GM19467 (cell line): Measurements from ENCODE around the gene CLCNKA.
"Not testable (repeated sequence)": the region's sequence is repeated elsewhere in the genome, so short reads cannot be mapped to it uniquely, and the experiment has no call there.

Source experiments
- ATAC-seq: cut with Tn5 transposase; IDR thresholded peaks from one replicate; pipeline ENCODE4 v1.9.1; 2021; ENCODE audit warnings: mild to moderate bottlenecking, moderate library complexity; ENCODE audit not compliant: unreplicated experiment

CLCNKA gene

DNA sequence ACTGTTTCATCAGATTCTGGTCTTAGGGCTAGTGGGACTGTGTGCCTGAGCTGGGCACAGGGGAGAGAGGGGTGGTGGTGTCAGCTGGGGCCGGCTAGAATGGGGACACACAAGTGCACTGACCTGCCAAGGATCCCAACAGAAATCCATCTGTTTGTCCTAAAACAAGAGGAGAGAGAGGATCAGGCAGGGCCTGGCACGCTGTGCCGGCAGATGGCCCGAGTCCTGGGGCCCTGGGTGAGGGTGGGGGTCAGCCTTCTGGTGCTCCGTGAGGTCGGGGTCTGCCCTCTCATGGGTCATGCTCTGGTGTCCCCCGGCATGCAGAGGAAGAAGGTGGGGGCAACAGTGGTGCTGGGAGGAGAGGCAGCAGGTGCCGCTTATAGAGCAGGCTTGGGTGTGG, 18.0 kb downstream of the CLCNKA start:
- ATAC-seq: not testable (repeated sequence)

DNA sequence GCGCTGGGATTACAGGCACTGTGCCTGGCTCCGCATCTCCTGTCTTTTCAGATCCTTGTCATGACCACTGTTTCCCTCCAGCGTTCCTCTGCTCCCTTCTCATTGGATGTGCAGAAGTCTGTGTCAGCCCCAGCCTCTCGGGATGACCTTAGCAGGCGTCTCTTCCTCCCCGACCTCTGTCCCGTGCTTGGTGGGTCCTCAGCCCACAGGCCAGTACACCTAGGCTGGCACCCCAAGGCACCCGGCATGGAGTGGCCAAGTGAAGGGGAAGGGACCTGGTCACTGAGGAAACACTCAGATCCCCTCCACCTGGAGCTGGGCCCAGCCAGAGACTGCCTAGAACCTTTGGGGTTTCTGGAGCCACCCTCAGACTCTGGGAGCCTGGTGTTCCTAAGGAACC, 19.4 kb downstream of the CLCNKA start:
- ATAC-seq: no peak

DNA sequence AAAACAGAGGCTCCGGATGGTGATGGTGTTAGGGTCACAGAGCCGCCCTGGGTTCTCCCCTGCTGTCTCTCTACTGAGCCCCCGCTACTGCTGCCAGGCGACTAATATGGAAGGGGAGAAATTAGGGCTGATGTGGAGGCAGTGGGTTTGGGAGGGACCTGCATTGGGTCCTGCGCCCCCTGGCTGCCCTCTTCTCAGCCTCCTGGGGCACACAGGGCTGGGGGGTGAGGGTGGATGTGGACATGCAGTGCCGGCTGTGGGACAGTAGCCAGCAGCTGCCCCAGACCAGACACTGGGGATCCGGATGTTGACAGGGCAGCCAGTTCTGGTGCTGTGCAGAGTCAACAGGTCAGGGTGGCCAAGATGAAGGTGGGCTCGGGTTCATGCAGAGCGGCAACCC, 20.3 kb downstream of the CLCNKA start:
- ATAC-seq: no peak

DNA sequence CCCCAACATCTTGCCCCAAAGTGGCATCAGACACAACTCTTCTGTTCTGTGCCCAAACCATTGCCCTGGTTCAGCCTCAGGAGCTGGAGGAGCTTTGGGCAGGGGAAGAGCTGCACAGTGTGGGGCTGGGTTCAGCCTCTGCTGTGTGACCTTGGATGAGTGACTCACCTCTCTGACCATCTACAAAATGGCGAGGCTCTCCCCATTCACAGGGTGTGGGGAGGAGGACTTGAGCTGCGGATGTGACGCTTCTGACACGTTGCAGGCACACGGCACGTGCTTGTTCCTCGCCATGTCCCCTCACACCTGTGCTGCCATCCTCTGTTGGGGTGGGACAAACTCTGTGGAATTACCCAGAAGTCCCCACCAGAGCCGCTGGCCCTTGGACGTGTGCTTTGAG, 20.8 kb downstream of the CLCNKA start:
- ATAC-seq: not testable (repeated sequence)

DNA sequence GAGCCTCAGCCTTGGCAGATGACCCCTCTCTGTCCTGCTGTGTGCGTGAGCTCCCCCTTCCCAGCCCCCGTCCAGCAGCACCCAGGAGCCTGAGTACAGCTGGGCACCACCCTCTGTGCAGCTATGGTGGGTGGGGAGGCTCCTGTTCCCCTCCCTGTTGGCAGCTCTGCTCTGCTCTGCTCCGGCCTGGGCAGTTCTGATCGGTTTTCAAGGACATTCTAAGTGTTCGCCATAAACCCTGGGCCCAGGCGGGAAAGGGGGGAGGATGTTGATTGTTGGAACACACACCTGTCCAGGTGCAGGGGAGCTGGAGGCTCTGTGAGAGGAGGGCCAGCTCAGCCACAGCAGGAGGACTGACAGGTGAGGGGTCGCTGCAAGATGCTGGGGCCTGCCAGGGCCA, 21.7 kb downstream of the CLCNKA start, which contains the start of gene CLCNKB:
Gene CLCNKB, plus strand, starts transcription at position 262 of the 400 bp plus-strand sequence. CDS start 711 bp downstream, outside the sequence.
- ATAC-seq: no peak

DNA sequence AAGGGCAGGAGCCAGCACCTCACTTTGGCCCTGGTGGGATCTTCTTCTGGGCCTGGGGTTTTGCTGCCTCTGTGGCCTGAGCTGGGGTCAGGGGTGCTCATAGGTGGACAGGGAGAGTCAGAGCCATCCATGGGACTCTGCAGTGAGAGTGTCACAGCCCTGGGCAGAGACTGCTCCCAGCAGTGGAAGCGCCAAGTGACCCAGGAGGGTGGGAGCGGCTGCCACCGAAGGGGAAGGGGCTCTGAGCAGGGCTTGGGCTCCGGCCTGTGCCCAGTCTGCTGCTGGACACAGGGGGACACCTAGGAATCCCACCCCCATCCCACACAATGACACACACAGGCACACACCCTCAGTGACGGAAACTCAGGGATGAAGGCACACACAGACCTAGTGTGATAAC, 22.1 kb downstream of the CLCNKA start:
- no peak for ATAC-seq

DNA sequence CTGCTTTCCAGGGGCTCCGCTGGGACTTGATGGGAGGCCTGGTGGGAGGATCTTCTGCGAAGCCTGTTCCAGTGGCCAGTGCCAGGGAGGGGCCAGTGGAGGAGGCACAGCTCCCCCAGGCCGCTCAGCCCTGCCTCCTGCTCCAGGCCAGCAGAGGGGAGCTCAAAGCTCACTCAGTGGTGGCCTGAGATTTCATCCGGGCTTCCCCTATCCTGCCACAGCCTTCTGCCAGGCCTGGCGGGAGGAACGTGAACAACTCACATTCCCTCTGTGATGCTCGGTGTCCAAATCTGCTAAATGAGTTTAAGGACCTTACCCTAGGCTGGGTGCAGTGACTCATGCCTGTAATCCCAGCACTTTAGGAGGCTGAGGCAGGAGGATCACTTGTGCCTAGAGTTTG, 25.0 kb downstream of the CLCNKA start:
- no peak for ATAC-seq

DNA sequence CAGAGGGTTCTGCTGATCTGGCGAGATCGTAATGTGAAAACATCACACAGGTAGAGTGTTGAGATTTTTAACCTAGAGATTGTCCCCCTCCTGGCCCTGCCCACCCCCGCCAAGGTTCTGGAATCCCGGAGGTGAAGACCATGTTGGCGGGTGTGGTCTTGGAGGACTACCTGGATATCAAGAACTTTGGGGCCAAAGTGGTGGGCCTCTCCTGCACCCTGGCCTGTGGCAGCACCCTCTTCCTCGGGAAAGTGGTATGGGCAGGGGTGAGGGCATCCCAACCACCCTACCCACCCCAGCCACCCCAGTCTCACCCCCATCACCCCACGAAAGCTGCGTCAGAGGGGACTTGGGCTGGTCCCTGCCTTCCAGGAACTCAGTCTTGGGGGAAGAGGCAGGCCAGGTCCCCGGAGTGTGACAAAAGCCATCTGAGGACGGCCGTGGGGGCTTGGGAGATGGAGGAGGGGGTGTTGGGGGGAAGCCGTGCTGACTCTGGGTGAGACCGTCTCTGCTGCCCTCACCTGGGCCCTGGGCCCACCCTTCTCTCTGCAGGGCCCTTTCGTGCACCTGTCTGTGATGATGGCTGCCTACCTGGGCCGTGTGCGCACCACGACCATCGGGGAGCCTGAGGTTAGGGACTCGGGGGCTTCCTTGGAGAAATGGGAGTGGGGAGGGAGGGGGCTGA, 26.1 kb downstream of the CLCNKA start:
- ATAC-seq: no peak

DNA sequence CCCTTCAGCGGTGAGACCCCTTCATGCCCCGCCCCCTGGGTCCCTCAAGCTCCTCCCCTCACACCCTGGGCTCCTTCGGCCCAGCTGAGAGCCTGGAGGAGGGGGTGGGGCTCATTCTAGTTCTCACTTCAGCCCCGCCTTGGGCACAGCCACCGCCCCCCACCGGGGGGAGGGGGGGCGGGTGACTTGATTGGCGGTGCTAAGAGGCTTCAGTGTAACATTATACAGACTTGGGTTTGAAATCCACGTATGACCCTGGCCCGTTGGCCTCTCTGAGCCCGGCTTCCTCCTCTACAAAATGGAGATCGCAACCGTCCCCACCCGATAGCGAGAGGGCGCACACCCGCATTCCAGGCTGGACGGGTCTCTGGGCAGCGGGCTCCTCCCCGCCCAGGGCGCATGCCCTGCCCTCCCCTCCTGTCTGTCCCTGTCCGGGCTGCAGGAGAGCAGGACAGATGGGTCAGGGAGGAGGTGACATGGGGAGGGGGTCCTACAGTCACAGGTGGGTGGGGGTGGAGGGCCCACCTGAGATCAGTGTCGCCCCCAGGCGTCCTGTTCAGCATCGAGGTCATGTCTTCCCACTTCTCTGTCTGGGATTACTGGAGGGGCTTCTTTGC, 26.8 kb downstream of the CLCNKA start:
- ATAC-seq: no peak

DNA sequence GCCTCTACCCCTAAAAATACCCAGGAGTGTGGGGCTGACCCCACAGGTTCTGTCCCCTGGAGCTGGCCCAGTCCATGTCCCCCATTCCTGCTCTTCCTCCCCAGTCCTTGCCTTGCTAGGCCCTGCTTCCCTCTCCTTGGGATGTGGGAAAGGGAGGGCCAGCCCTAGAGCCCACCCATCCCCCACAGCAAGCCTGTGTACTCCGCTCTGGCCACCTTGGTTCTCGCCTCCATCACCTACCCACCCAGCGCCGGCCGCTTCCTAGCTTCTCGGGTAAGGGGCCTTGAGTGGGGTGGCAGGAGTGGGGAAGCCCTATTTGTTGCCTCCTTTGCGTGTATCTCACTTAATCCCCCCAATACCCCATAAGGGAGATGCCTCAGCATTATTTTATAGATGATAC, 28.5 kb downstream of the CLCNKA start:
- no peak for ATAC-seq

DNA sequence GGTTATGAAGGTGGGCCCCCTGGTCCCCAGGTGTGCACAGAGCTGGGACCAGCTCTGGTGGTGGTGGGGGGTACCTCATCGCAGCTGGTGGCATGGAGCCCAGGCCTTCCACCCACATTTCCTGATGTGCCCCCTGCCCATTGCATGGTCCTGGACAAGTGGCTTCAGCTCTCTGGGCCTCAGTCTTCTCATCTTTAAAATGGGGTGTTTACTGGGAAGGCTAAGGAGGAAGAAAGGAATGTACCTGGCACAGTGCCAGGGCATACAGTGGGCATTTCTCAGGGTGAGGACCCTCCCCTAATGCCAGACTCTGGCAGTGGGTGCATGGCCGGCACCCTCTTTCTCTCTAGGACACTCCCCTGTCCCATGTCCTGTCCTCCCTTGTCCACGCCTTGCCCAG, 29.2 kb downstream of the CLCNKA start:
- no peak for ATAC-seq

DNA sequence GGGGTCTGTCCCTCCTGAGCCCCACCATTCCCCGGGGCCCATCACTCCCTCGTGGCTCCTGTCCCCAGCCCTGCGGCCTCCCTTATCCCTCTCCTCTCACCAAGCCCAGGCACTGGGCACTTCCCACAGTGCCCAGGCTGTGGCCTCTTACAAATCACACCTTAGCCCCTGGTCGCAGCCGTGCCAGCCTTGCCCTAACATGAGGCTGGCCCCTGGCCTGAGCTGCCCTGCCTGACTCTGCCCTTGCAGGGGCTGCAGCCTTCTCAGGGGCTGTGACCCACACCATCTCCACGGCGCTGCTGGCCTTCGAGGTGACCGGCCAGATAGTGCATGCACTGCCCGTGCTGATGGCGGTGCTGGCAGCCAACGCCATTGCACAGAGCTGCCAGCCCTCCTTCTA, 30.1 kb downstream of the CLCNKA start:
- not testable (repeated sequence) for ATAC-seq

DNA sequence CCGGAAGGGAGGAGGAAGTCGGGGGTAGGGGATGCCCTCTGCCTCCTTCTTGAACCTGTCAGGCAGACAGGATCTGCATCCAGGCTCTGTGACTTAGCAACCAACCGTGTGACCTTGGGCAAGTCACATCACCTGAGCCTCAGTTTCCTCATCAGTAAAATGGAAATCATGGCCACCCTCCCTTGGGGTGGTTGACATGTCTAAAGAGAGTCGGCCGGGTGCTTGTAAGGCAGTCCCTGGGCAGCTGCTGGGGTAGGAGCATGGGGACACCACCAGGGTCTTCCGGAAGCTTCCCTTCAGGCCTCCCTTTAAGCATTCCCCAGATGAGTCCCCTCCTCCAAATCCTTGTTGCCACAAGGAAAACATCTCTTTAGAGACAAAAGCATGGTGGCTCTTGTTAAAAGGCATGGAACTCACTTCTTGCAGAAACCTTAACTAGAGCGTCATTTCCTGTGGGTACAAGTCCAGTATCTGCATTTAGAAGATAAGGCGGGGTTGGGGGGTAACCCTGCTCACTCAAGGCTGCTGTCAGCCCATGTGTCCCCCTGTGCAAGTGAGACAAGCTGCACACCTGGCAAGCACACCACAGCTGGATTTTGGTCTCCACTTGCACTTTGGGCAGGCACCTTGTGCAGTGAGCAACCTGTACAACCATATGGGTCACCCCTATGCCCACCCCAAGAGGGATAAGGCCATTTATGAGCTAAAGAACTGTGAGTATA, 32.1 kb downstream of the CLCNKA start:
- no peak for ATAC-seq

DNA sequence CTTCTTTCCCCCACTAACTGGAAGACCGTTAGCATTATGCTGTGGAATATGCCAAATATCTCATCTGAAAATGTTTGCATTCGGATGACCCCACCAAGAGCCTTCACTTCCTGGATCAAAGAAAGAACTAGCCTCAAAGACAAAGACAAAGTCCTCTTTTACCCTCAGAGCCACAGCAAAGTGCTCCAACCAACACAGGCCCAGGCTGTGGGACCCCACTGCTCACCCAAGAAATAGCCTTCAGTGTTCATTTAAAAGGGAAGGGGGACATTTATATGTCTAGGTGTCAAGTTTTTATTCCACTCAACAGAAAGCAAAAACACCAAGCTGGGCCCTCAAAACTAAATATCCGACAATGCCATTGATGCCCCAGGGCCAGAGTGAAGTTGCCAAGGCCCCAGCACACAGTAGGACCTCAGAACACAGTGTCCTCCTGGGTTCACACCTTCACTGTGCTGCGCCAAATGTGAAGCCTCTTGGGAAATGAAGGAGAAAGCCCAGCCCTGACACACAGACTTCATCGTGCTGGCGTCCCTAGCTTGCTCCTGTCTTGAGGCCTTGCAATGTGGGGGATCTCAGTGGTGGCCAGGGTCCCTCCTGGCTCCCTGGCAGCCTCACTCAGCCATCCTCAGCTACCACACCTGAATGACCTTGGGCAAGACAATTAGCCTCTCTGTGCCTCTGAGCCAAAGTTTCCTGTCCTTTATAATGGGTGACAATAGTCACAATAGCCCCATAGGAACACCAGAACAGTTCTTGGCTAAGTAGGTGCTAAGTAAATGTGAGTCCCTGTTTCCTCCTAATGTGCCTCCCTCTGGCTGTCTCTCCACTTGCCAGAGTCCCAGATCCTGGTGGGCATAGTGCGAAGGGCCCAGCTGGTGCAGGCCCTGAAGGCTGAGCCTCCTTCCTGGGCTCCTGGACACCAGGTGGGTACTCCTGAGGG, 33.0 kb downstream of the CLCNKA start:
- no peak for ATAC-seq

DNA sequence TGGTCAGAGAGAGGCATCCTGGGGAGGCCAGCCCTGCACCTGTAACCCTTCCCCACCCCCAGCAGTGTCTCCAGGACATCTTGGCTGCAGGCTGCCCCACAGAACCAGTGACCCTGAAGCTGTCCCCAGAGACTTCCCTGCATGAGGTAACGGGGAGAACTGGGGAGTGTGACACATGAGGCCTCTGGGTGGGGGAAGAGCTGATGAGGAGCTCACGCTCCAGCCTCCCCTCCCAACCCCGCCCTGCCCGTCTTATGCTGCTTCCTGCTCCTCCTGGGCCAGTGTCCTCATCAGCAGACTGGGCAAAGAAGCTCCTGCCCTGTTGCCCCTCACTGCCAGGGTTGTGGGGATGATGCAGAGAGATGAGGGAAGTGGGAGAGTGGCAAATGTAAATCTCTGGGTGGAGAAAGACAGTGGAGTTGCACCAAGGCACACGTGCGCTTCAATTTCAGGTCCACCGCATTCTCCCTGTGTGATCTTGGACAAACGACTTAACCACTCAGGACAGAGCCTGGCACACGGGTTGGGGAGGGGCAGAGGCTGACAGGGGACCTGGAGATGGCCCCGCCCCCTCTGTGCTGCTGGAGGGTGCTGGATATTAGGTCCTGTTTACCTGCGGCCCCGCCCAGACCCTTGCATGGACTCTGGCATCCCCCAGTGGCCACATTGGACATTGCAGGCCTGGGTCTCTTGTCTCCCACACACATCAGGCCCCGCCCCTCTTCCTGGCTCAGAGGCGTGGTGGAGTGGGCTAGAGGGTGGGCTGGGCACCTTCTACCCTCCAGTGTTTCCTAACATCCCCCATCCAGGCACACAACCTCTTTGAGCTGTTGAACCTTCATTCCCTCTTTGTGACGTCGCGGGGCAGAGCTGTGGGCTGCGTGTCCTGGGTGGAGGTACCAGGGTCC, 34.0 kb downstream of the CLCNKA start:
- ATAC-seq: peak; percentile 73

DNA sequence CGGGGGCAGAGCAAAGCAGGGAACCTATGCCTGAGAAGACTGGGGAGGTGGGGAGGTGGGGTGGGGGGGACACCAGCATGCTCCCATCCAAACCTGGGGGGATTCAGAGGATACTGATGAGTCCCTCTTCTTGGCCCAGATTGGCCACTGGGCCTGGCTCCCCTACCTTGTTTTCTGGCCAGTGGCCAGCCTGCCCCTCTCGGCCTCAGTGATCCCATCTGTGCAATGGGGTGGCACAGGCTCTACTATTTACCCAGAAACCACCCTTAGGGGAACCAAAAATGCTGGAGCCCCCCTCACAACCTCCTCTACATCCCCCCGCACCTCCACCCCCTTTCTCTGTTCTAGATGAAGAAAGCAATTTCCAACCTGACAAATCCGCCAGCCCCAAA, 34.7 kb downstream of the CLCNKA start:
- not testable (repeated sequence) for ATAC-seq

DNA sequence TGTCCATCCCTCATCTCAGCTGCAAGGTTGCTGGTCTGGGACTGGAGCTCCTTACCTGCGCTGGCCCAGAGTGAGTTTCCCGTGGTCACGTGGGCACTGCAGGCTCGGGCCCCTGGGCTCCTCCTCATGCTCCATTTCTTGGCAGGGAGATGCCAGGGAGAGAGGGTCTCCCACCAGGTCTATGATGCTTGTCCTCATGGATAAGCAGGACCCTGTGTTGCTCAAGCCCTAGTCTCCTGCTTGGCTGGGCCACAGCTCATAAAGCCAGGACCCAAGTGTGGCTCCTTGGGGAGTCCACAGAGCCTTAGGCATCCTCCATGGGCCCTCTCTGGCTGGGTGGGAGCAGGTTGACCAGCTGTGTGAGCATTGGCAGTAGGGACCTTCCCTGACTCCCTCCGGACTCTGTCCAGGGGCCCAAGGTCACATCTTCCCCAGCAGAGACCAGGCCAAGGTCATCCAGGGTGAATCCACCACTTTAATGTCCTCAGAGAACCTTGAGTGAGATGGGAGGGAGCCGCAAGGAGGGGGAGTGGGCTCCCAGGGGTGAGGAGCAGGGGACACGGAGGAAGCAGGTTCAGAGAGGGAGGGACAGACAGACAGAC, 35.6 kb downstream of the CLCNKA start:
- not testable (repeated sequence) for ATAC-seq

DNA sequence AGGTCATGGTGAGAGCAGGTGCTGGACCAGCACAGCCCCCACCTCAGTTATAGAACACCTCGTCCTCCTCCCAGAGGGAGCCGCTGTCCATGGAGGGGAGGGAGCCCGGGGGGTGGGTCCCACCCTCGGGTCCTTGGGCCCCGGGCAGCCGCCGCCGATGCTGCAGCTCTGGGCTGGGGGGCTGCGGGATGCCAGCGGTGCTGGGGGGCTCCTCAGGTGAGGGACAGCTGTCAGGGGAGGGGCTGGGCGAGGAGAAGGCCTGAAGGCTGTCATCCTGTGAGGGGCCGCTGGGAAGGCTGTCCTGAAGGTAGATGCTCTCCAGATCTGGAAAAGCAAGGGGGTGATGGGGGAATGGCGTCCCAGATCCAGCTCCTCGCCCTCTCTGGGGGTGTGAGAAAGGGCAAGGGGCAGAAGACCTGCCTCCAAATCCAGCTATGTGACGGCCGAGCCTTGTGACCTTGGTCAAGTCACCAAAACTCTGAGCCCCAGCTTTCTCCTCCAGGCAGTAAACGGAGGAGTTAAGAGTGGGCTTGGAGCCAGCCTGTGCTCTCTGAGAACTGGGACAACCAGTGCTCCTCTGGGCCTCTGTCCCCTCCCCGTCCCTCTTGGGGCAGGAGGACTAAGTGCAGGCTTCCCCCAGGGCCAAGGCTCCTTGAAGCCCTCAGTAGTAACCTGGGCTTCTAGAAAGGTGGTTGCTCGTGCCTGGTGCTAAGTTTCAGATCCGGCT, 36.7 kb downstream of the CLCNKA start:
- ATAC-seq: not testable (repeated sequence)

DNA sequence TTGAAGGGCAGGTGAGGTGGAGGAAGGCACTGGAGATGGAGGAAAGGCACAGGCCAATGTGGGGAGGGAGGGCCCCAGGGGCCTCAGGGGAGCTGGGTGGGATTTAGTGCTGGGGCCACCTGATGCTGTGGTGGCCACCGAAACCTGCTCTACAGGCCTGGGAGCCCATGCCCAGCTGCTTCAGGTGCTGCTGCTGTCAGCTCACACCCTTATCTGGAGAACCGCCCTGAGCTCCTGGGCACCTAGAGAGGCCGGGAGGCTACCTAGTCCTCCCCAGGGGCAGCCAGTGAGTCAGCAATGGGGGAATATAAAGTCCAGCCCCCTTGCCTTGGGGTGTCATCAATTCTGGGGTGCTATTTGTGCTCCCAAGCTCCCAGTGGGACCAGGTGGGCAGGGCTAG, 39.4 kb downstream of the CLCNKA start:
- no peak for ATAC-seq
